Measurements from ENCODE around the gene TSPAN17.

TSPAN17 gene

DNA sequence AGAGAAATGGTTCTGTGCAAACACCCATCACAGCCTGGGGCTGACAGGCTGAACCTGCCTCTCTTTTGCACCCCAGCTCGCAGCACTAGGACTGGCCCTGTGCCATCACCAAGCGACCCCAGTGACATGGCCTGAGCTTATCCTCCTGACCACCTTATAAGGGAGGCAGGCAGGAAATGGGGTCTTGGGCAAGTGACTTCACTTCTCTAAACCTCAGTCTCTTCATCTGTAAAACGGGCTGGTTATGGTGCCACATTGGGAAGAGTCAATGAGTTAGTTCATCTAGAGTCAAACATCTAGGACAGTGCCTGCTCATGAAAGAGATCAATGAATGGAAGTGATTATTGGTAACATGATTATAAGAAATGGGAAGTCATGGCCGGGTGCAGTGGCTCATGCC, 23.1 kb upstream of the TSPAN17 start:
- no peak for DNase-seq

DNA sequence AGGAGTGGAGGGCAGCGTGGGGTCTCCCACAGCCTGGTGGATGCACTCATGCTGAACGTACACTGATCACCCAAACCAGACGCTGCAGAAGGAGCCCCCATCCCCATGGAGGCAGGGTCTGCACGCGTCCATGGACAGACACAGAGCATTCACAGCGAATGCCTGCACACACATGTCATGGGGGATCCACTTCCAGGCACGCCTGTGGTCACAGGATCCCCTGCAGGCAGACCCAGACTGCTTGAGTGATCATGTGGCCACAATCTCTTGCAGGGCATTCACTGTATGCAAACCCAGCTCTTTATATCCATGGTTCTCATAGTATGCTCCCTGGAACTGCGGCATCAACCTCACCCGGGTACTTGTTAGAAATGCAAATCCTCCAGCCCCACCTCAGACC, 22.3 kb upstream of the TSPAN17 start:
- DNase-seq: no peak

DNA sequence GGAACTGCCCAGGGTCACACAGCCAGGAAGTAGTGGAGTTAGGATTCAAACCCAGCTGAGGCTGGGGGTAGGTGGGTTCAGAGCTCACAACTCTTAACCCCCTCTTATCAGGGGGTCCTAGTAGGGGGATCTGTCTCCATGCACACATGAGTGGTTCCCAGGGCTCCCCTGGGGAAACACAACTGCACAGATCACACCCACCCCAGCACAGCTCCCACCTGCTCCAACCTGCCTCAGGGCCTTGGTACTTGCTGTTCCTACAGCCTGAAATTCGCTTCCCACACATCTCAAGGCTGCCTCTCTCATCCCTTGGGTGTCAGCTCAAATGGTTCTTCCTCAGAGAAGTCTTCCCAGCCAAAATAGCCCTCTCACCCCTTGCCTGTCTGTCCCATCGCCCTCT, 21.8 kb upstream of the TSPAN17 start:
- no peak for DNase-seq

DNA sequence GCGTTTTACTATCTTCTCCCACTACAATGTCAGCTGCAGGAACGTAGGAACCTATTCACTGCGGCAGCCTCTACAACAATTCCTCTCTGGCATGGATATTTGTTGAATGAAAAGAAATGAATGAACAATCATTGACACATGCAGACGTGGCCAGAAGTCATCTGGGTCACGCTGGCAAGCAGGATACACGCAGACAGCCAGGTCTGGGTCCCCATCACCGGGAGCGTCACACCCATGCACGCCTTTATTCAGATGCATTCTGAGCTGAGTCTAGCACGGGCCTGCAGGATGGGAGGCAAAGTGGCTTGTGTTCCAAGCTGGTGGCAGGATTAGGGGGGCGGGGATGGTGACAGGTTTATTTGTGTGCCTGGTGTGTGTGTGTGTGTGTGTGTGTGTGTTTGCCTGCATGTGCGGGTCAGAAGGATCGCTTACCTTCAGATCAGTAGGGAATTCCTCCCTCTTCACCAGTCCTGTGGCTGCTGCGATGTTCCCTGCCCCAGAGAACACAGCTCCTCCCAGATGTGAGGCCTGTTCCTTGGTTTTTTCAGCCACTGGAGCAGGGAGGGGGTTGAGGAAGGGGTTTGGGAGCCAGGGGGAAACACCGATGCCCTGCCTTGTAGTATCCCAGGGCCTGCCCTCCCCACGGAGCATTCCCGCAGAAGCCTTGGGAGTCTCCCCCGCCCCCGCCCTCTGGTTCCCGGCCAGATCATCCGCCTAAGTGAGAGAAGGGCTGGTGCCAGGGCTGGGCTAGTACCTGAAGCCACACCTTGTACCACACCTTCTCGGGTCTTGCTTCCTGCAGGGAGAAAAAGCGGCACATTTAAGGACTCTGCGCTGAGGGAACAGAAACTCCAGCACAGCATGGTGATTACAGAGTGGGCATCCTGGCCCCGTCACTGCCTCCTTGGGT, 21.1 kb upstream of the TSPAN17 start:
- DNase-seq: no peak

DNA sequence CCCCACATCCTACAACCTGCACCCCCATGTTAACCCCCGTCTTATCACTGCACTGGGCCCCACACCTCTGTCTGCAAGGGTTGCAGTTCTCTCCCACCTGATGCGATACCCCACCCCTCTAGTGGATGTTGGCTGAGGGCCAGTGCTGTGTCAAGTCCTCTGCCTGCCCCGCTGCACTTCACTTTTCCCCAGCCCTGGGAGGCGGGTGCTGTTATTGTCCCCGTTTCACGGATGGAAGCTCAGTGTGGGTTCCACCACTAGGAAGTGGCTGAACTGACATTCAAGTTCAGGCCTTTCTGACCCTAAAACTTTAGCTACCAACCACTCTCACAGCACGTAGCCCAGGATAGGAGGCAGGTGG, 20.4 kb upstream of the TSPAN17 start:
- DNase-seq: no peak

DNA sequence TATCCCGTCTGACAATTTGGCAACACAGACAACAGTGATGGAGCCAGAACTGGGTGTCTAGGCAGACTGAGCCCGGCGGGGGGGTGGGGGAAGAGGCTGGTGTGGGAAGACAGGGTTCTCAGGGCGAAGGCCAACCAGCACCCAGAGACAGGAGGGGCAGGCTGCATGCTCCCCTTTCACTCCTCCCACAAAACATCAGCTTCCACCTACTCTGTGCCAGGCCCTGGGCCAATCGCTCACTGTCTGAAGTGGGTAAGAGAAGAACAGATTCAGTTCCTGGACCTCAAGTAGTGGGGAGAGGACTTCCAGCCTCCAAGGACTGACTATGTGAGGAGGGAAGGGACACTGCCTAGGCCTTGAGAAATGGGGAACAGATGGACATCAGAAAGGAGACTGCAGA, 19.7 kb upstream of the TSPAN17 start:
- DNase-seq: no peak

DNA sequence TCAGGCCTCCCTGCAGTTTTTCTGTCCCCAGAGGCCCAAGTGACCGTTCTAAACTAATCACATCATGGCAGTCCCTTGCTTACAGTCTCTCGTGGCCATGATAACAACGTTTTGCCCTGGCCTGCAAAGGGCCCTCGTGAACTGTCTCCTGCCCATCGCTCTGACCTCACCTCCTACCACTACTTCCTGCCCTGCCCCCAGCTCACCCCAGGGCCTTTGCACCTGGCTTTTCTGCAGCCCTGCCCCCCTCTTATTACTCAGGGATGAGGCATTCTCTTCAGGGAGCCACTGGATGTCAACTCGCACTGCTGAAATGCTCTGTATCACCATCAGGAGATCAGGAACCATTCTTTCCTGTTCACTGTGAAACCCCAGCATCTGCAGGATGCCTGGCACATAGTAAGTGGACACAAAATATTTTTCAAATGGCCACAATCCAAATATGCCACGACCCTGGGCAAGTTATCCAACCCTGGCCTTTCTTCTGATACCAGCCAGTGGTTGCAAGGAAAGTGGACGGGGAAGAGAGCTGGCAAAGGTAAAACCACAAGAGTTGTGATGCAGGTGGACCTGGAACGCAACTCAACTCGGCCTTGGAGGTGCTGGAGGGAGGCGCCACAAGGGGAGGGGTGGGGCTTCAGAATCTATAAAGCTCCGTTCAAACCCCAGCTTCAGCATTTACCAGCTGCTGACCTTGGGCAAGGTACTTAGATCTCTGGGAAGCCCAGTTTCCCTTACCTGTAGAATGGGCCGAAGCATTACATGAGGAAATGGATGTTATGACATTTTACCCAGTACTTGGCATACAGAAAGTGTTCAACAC, 18.7 kb upstream of the TSPAN17 start:
- no peak for DNase-seq

DNA sequence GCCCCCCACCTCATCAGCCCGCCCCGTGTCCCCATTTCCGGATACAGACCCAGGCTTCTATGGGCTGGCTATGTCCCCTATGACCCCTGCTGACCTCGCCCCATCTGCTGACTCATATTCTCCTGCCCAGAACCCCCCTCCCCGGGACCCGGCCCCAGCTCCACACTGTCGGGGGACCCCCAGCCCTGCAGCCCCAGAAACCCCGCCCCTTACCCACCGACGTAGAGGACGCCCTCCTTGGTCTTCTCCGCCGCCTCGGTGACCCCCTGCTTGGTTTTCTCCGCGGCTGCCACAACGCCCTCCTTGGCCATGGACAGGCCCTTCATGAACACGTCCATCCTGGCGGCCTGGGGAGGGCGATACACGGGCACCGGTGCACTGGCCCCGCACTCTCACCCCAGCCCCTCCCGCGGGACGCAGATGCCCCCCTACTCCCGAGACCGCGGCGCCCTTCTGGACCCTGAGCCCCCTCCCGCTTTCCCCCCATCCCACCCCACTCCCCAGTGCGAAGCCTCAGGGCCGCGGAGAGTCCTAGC, 17.9 kb upstream of the TSPAN17 start:
- no peak for DNase-seq

DNA sequence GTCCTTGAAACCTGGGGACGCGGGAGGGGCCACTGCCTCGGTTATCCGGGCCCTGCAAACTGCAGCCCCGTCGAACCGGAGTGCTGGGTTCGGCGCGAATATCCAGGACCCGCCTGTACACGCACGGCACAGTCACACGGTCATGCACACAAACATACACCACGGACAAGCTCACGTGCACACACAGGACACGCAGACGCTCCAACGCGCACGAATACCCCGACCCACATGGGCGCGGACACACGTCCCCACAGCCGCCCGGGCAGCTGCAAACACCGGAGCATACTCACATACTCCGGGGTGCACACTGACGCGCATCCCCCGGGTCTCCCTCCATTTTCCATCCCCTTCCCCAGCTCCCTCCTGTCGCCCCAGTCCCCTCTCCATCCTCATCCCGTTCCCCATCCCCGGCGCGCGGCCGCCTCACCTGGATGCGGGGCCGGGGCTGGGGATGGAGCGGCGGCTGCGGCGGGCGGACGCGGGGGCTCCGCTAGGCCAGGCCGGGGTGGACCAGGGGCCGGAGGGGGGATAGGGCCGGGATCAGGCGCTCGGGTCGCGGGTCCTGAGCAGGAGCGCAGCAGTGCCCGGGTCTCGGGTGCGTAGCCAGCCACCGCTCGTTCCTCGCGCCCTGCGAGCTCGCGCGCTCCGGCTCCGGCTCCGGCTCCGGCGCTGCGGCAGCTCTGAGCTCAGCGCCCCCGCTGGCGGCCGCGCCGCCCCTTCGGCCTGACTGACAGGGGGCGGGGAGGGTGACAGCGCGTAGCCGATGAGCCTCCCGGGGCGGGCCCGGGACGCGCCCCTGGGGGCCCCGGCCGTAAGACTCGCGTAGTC, 17.2 kb upstream of the TSPAN17 start, which contains the start of the genes EIF4E1B and SNCB:
EIF4E1B (plus strand) TSS at position 823 of the 828 bp plus-strand sequence. CDS start 12,113 bp downstream, outside the sequence.
SNCB (minus strand) TSS at position 682 of the 828 bp plus-strand sequence. CDS start 880 bp downstream, outside the sequence.
- peak; percentile 72 to 79 for DNase-seq

DNA sequence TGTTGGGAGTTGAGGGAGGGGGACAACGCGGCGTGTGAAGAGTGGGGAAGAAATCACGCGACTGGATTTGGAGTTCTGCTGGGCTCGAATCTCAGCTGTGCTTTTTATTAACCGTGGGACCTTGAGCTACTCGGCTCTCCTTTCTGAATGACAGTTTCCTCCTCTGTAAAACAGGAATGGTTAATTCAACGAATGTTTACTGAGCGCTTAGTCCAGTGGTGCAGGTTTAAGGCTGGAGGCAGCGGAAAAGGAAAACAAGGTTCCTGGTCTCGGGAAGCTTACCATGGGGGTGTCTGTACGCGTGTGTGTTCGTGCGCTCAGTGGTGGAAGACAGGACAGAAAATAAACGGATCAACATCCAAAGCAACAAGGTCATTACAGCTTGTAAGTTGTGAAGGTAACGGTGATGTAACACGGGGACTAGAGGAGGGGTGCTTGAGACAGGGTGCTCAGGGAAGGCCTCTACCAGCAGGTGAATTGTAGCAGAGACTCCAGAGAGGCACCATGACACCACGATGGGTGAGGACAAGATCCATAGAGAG, 16.5 kb upstream of the TSPAN17 start:
- no peak for DNase-seq

DNA sequence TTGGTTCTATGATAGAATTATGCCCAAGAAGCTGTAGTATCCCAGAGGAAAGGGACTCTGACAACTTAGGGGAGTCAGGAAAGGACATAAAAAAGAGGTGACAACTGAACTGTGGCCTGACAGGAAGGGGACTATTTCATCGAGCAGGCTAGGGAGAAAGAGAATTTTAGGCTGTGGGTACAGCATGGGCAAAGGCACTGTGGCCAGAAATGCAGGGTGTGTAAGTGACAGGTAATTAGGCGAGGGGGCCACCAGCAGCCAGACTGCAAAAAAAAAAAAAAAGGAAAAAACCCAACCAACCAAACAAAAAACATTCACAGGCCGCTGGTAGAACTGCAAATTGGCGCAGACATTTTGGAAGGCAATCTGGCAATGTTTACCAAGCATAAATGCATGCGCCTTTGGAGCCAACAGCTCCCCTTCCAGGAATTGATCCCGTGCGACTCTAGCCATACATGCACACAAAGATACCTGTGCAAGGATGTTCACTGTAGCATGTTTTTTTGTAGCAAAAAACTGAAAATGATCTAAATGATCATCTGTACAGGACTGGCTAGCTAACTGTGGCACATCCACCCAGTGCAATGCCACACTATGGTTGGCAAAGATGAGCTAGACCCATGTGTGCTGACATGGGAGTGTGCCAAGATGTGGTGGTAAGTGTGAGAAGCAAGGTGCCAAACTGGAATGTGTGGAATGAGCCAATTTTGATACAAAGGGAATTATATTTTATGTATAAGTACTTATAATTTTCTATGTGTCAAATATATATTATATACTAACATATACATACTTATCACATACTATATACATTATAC, 15.7 kb upstream of the TSPAN17 start:
- no peak for DNase-seq

DNA sequence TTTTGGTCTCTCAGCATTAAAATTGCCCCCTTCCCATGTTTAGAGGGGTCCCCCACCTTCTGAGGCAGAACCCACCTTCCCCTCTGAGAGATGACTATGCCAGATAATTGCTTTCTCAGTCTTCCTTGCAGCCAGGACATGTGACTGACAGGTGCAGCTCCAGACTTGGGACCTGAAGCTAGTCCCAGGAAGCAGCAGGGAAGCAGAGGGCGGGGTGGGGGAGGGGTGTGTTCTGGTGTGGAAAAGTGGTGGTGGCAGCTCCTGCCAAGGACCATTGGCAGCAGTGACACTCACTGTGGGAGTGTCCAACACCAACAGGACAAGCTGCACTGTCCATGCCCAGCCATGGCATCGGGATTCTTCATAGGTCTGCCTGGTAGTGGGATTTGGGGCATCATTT, 14.5 kb upstream of the TSPAN17 start:
- no peak for DNase-seq

DNA sequence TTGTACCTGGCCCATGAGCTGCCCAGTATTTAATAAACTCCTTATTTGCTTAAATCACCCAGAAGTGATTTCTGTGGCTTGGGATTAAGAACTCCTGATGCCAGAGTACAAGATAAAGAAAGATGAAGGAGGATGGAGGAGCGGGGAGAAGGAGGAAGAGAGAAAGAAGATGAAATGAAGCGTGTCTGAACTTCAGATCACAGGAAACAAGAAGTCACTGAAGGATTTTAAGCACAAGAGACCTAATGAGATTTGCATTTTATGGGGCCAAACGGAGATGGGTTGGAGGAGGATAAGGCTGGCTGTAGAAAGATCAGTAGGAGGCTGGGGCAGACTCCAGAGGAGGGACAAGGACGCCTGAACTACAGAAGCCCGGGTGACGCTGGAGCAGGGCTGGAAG, 13.7 kb upstream of the TSPAN17 start:
- DNase-seq: no peak

DNA sequence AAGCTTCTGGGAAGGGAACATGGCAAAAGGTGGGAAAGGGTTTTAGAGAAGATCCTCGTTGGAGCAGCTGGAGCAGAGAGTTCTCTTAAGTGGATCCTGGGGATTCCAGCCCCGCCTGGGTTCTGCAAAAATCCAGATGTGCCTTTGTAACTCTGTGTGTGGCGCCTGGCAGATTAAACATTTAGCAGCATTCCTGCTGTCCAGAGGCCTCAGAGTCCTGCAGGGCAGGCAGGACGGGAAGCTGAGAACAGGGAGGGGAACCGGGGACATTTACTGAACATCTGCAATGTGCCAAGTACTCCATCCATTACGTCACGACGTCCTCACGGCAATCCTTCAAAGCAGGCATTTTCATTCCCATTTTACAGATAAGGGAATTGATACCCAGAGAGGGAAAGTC, 10.9 kb upstream of the TSPAN17 start:
- DNase-seq: no peak

DNA sequence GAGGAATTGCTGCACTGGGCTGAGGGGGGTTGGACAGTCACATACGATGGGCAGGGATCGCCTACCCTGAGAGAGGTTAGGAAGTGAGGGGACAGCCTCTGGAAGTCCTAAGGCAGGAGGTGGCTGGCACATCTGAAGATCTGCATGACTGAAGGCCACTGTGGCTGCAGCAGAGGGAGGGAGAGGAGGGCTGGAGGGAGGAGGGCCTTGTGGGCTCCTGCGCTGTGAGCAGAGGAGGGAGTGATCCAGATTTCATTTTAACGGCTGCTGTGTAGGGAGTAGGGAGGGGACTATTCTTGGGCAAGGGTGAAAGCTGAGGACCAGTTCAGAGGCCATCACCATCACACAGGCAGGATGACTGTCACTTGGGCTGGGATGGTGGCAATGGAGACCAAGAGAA, 9.7 kb upstream of the TSPAN17 start:
- no peak for DNase-seq

DNA sequence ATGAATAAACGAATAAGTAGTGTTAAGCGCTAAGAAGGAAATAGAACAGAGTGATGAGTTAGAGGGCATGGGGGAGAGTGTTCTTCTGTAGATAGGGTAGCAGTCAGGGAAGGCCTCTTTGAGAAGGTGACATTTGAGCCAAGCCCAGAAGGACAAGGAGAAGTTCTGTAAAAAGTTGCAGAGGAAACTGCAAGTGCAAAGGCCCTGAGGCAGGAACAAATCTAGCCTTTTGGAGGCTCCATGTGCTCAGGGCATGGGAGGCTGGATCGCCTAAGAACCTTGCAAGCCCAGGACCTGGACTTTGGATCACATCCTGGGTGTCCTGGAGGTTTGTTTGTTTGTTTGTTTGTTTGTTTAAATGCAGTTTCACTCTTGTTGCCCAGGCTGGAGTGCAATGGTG, 8.8 kb upstream of the TSPAN17 start:
- no peak for DNase-seq

DNA sequence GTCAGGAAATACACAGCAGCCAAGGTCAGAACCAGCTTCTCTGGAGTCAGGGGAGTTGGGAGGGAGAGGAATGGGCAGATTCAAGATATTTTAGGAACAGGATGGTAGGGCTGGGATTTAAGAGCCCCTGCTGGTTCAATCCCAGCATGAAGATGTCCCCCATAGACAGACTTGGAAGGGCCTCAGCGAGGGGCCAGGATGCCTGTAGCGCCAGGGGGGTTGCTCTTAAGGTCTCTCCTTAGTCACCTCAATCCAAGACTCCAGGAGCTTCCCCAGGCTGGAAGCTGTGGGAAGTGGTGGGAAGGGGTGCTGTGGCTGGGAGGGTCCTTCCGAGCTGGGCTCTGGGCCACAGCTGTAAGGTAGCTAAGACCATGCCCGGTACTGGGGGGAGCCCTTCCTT, 8.1 kb upstream of the TSPAN17 start:
- DNase-seq: no peak

DNA sequence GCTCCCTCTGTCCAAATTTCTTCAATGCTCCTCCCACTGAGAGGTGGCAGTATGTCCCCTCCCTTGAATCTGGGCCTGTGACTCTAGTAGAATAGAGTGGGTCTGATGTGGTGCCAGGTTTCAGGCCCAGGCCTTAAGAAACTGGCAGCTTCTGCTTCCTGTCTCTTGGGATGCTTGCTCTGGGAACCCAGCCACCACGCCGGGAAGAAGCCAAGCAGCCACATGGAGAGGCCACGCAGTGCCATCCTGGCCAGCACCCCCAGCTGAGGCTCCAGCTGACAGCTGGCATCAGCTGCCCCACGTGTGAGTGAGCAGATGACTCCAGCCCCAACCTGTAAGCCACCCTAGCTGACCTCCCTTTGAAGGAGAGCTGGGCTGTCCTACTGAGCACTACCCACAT, 7.3 kb upstream of the TSPAN17 start:
- DNase-seq: no peak

DNA sequence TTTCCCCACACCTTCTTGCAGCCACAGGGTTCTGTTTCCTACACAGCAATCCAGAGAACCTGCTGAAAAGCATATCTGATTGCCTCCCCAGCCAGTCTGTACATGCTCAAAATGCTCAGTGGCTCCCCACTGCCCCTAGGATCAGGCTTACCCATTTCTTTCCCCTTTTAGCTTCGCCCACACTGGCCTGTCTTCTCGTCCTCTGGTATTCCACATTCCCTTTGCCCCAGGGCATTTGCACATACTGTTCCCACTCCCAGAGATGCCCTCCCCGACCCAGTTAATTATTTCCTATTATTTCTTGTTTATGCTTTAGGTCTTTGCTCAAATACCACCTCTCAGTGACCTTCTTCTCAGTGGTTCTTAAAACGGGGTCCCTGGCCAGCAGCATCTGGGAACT, 6.7 kb upstream of the TSPAN17 start:
- DNase-seq: no peak

DNA sequence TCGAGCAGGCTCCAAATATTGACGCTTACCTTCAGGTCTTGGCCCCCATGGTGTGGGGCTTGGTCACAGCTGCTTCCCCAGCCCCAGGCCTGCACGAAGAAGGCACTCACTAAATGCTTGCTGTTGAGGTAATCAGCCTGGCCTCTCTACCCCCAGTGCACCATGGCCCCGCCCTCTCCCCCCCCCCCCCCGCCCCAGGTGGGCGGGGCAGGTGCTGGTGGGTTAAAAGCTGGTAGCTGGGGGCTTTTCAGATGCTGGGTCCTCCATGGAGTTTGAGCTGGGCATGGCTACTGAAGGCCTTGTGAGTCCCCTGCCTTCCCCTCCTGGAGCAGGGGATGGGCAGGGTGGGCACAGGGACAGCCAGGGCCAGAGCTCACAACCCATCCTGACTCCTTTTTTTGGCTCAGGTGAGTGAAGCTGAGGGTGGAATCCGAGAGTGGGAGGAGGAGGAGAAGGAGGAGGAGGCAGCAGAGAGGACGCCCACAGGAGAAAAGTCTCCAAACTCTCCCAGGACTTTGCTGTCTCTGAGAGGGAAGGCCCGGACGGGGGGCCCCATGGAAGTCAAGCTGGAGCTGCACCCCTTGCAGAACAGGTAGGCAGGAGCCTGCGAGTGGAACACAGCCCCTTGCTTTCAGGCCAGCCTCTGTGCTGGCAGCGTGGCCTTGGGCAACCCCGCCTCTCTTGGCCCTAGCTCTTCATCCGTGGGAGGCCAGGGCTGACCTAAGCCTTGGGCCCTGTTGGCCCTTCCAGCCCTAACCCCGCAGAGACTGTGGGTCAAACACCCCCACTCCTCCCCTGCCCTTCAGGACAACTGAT, 4.4 kb upstream of the TSPAN17 start:
- DNase-seq: no peak
